NCI-H2171 treated with DMSO at 0.1 percent for 48 hours (cell line): ENCODE results near the gene POLD3.

Source experiments
- DNase-seq: peaks from one replicate; lab custom pipeline; 2025; lab: John Stamatoyannopoulos, UW

POLD3 gene

DNA sequence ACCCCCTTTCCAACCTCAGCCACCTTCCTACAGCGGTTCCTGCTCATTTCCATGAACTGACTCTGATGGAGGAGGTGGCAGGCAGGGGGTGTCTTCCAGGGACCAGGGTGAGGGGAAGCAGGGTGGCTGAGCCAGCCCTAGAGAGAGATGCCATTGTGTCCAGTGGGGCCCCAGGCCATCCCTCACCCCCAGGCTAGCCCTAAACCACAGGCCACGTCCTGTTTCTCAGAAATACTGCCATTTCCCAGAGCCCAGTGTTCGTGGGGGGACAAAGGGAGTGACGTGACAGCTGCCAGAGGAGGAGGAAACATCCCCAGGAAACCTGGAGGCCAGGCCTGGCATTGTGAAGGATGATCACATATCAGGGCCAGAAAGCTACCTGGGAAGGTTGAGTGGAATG is 99.4 kb downstream of the POLD3 start:
- DNase-seq = no peak
